ENCODE measurements around the gene CTDSP2.
"Not testable (repeated sequence)": the region's sequence is repeated elsewhere in the genome, so short reads cannot be mapped to it uniquely, and the experiment has no call there.

The CTDSP2 gene, protein sequence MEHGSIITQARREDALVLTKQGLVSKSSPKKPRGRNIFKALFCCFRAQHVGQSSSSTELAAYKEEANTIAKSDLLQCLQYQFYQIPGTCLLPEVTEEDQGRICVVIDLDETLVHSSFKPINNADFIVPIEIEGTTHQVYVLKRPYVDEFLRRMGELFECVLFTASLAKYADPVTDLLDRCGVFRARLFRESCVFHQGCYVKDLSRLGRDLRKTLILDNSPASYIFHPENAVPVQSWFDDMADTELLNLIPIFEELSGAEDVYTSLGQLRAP

DNA sequence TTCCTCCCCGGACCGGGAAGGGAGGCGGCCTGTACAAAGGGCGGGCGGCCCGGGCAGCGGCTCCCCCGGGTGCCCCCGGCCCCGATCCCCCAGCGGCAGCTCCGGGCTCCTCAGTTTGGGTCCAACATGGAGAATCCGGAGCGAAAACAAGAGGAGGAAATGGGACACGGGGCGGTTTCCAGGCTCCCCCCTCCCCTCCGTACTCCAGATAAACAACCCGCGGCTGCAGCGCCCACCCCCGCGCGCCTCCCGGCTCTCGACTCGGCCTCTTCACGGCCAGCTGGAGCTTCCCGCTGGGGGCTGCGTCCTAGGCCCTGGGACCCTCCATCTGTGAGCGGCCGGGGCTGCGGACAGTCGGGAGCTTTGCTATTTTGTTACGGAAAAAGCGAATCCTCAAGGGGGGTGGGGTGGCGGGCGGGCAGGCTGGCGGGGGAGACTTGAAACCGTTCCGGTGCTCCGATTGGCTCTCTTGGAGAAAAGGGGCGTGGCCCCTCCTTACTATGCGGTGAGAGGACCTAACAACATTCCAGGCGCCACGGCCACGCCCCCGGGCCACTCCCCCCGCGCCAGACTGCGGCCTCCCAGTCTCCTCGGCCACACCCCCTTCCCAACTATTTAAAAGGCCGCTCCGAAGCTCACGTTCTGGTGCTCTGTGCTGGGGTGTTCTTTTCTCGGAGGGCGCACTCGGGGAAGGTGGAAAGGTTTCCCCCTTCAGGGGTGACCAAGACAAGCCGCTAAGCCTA lies at the start of gene CTDSP2:
TSS of gene CTDSP2 (minus strand) at position 153 of the 743 bp plus-strand sequence. CDS start 294 bp downstream, outside the sequence.
- DNase-seq = peak; percentile 77

DNA sequence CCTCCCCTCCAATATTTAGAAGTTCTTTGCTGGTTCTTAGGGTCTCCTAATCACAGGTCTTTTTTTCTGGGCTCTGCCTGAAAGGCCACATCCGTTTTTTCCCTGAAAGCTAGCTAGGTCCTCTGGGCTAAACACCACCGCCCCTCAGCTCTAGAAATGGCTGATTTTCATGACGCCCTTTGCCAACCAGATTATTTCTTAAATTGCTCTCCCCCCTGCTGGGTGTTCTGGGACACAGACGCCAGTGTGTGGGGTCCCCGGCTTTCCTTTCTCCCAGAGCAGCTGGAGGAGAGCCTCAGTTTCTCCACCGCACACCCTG lies 49.5 kb upstream of the CTDSP2 start:
- DNase-seq = no peak

DNA sequence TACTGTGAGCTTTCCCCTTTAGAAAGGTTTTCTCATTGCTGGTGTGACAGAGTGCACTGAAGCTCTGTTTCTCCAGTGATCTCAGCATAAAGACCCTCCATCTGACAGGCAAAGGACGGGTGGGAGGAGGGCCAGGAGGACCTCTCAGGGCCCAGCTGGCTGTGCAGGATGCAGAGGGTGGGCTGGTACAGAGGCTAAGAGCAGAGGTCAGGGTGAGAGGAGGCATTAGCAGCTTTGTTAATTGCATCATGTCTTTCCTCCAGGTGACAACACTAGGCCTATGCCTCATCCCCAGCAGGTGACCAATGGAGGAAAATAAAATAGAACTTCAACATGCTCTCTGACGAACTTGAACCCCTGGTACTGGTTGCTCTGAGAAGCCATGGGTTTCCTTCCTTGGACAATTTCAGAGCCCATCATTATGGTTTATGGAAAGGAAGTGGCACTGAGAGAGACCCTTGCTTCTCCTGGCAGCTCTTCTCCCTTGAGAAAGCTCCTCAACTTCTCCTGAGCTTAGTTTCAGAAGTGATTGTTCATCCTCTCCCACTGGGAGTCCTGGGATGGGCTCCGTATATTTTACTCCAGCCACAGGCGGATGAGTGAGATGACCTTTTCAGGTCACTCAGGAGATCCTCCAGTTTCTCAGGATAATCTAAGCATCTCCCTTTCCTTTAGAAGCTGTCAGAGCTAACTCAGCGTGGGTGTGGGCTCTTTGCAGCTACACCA lies 49.0 kb upstream of the CTDSP2 start:
- DNase-seq = no peak

DNA sequence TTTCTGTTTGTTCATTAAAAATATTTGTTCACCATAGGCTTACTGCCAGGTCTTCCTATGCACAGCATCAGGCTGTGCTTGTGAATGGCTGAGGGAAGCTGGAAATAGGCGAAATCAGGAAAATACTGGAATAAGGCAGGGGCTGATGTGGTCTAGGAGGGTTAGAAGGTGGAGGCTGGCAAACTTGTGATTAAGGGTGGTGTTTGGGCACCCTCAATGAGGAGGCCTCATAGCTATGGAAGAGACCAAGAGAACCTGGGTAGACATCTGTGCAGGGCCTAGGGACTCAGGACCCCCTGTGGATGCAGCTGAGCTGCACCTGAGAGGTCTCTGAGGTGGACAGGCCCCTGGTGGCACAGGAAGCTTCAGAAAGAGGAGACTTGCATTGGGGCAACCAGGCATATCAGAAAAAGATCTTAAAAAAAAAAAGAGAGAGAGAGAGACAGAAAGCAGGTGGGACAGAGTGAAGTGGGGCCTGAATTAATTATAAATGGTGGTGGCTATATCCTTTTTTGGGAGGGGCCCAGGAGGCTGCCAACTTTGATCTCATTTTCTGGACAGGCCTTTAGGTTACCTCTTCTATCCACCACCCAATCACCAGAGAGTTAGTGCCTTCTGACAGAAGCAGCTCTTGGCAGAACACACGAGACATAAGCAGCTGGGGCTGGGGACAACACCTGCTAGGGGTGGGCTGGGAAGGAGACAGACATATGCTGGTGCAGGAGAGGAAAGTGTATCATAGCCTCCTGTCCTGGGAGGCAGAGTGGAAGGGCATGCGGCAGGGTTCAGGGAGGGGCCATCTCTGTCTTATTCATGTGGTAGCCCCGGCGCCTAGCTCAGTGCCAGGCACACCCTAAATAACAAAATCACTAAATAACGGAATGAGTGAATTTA lies 48.1 kb upstream of the CTDSP2 start:
- no peak for DNase-seq

GRCh38 chr12:57893431-57894353 lies 47.2 kb upstream of the CTDSP2 start:
- DNase-seq = no peak

- no peak for DNase-seq
These were observed 45.9 kb upstream of the CTDSP2 start for GRCh38 chr12:57892232-57892972.

- no peak for DNase-seq
These were observed 45.2 kb upstream of the CTDSP2 start for GRCh38 chr12:57891542-57892228.

DNA sequence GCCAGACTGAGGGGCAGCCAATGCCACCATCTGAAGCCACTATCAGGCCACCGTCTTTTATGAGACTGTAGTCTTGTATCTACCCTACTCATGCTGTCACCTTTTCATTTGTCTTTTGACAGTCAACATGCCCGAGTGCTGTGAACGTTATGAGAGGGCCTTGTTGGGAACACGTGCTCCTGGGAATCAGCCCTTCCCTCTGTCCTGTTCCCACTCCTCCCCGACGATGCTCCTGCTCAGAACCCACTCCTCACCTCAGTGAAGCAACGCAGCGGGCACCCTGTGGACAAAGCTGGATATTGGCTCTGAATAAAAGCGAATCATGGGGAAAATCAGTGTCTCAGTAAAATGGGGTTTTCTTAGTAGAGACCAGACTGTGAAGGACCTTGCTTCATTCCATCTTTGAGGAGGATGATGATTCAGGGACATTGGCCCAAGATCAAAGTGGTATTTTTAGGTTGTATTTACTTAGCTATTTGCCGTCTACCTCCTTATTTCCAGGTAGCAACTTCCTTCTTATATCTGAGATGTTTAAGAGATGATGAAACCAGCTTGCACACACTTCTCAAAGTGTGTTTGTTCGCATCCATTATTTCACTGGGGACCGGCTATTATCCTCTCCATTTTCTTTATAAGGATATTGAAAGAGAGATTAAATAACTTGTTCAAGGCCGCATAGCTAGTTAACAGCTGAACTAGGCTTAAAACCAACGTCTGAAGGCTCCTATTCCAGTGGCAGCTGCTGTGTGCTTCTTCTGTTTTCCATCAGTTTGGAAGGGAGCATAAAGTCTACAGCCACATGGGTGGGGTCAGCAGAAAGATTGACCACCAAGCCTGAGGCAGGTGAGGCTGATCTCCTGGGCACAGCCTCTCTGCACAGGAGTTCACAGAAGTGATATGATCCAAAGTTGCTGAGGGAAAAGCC lies 43.9 kb upstream of the CTDSP2 start:
- no peak for DNase-seq

DNA sequence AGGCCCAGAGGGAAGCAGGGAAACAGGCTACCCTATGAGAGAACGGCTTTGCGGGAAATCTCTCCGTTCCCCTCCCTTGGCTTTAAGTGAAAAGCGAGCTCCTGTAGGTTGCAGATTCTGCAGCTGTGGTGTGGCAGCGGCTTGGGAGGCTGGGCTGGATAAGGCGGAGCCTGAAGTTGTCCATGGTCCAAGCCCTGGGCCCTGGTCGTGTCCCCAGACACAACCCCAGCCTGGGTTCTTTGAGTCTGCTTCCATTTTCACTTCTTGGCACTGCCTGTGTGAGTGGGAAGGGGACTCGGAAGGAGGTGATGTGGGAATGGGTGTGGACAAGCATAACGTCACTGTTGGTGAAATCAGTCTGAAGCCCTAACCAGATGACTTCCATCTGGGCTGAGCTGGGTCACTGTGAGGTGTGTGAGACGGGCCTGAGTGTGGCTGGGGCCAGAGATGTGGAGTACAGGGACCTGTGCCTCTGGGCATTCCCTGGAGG lies 43.0 kb upstream of the CTDSP2 start:
- DNase-seq = no peak

GRCh38 chr12:57888409-57889157 lies 42.1 kb upstream of the CTDSP2 start:
- DNase-seq = no peak

DNA sequence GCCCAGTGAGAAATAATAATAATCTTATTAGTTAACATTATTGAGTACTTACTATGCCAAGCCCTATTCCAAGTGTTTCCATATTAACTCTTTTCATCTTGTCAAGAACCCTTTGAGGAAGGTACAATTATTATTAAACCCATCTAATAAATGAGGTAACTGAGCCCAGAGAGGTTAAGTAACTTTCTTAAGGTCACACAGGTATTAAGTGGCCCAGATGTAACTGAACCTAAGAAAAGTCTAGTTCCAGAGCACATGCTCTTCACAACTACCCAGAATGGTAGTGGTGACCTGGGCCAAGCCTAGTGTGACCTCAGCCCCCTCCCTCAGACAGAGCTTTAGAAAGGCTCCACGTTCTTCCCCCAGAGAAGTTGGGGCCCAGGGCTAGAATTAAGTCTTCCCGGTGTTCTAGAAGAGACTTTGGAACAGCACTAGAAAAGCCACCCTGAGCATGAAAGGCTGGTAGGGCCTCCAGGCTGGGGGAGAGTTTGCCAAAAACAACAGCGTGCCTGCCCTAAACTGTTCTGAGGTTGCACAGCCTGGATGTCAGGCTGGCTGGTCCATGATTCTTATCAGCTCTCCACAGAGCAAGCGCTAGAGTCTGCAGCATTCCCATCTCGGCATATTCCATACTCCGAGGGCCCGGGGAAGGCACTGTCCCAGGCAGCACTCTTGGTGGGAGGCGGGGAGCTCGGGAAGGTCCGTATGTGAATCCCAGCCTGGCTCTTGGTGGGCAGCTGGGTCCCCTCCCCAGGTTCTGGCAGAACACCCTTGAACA lies 41.3 kb upstream of the CTDSP2 start:
- DNase-seq = no peak

DNA sequence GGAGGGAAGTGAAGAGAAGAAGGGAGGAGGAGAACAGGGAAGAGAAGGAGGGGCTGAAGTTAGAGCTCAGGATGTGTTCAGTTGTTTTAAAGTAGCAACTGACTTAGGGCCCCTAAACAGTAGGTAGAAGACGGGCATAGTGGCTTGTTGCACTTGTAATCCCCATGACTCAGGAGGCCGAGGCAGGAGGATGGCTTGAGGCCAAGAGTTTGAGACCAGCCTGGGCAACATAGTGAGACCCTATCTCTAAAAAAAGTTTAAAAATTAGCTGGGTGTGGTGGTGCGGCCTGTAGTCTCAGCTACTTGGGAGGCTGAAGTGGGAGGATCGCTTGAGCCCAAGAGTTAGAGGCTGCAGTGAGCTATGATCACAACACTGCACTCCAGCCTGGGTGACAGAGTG lies 40.4 kb upstream of the CTDSP2 start:
- not testable (repeated sequence) for DNase-seq

DNA sequence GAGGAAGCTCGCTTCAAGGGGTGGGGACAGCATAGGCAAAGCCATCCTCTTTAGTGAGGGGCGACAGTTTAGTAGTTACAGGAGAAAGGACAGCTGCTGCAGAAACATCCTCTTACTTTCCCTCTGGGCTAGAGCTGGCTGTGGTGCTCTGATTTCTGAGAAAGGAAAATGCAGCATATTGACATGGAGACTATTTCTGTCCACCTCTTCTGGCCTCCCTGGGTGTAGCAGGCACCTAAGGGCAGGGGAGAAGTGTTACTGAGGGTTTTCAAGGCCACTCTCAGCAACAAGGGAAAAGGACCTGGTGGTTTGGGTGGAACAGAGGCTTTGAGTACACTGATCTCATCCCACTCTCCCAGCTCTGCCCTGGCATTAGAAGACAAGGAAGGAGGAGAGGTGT lies 40.0 kb upstream of the CTDSP2 start:
- no peak for DNase-seq

GRCh38 chr12:57885207-57885606 lies 38.7 kb upstream of the CTDSP2 start:
- DNase-seq = no peak

DNA sequence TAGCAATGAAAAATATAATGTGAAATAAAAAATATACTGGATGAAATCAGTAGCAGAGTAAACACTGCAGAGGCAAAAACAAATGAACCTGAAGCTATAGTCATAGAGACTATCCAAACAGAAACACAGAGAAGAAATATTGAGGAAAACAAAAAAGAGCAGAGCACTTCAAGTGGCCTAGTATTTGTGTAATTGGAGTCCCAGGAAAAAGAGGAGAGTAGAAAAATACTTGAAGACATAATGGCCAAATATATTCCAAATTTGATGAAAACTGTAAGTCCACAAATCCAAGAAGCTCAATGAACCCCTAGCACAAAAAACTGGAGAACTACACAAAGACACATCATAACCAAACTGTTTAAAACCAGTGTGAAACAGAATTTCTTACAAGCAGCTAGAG lies 37.2 kb upstream of the CTDSP2 start:
- DNase-seq = no peak

GRCh38 chr12:57883057-57883456 lies 36.5 kb upstream of the CTDSP2 start:
- DNase-seq = no peak

GRCh38 chr12:57882575-57882974 lies 36.0 kb upstream of the CTDSP2 start:
- no peak for DNase-seq

- DNase-seq = no peak
These were observed 34.9 kb upstream of the CTDSP2 start for GRCh38 chr12:57881475-57881874.
